Left ventricle myocardium inferior (tissue), 1 donor: ENCODE results near the gene NEURL1B. TPM values are rescaled to one million over a fixed set of nuclear protein-coding genes. Genes with fewer than 3 reads are reported as not detected.

ENCODE experiments used
- DNase-seq: peaks from one replicate; pipeline ENCODE4 v3.0.0-alpha.2; 2020
- H3K27ac ChIP-seq: fragments of 200-600 bp; replicated peaks from 2 replicates; pipeline ENCODE4 v1.8.0; 2021
- H3K27me3 ChIP-seq: fragments of 200-600 bp; 2 replicates; pipeline ENCODE4 v1.8.0; 2021; ENCODE audit warnings: low read depth
- H3K36me3 ChIP-seq: fragments of 200-600 bp; 2 replicates; pipeline ENCODE4 v1.8.0; 2021
- H3K4me1 ChIP-seq: fragments of 200-600 bp; 2 replicates; pipeline ENCODE4 v1.8.0; 2021
- H3K4me3 ChIP-seq: fragments of 200-600 bp; 2 replicates; pipeline ENCODE4 v1.8.0; 2021; ENCODE audit warnings: mild to moderate bottlenecking, moderate library complexity
- H3K9me3 ChIP-seq: fragments of 200-600 bp; replicated peaks from 2 replicates; pipeline ENCODE4 v1.8.0; 2021
- intact Hi-C: fragments of 100-400 bp; cut with micrococcal nuclease; formaldehyde crosslinking; loops from one replicate; pipeline ENCODE4 v1.11.0; 2022
- total RNA-seq: library from RNA; stranded (reverse); fragmentation: NEBNext Ultra II Directional; extraction: Animal tissue kit (Norgen Biotek cat#: 25700); gene quantifications from one replicate; pipeline ENCODE4 v1.2.1, GENCODE V29; 2021
- TF ChIP-seq, protein P1 (sequence below): fragments of 200-600 bp; IDR thresholded peaks from 2 replicates; pipeline ENCODE4 v1.8.0; 2021; ENCODE audit warnings: antibody characterized with exemption, mild to moderate bottlenecking, borderline replicate concordance
- donor health status: DM: no; HTN: yes; CAD: no; lungs with severe emphysema.

The NEURL1B gene
- total RNA-seq, 1 donor from 2014 or later, result 24.0 TPM

- DNase-seq, result no peak
- Histone ChIP-seq H3K27ac (no peak overlapping the region), H3K4me3 (no peak overlapping the region), H3K36me3 (no peaks in the 10 kb centered on the region), H3K9me3 (no peaks in the 10 kb centered on the region), H3K27me3 (no peaks in the 10 kb centered on the region), H3K4me1 (peaks cover 13% of the 10 kb centered on the region)
- TF ChIP-seq, protein P1, sequence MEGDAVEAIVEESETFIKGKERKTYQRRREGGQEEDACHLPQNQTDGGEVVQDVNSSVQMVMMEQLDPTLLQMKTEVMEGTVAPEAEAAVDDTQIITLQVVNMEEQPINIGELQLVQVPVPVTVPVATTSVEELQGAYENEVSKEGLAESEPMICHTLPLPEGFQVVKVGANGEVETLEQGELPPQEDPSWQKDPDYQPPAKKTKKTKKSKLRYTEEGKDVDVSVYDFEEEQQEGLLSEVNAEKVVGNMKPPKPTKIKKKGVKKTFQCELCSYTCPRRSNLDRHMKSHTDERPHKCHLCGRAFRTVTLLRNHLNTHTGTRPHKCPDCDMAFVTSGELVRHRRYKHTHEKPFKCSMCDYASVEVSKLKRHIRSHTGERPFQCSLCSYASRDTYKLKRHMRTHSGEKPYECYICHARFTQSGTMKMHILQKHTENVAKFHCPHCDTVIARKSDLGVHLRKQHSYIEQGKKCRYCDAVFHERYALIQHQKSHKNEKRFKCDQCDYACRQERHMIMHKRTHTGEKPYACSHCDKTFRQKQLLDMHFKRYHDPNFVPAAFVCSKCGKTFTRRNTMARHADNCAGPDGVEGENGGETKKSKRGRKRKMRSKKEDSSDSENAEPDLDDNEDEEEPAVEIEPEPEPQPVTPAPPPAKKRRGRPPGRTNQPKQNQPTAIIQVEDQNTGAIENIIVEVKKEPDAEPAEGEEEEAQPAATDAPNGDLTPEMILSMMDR, result no peak
- intact Hi-C loops, result no loop called here
These were observed 4.6 kb upstream of the NEURL1B start for GRCh38 chr5:172636279-172637050.

DNA sequence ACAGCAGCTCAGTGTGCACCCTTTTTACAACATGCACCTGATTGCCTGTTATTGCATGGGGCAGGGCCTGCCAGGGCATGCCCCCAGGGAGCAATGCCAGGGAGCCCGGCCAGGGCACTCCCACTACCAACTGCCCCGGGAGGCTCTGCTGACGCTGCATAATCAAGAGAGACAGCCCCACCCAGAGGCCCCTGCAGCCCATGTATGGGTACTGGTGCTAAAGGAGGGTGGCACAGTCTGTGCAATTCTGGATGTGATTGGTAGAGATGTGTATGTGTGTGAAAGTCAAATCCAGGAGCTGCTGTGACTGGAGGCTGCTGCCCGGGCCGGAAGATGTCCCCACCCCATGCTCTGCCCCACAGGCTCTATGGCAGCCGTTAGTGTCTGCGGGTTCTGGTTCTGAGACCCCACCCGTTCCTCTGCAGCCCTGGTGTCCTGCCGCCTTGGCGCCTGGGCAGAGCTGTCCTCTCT, 3.9 kb upstream of the NEURL1B start:
- Histone ChIP-seq H3K27ac (no peak overlapping the region), H3K27me3 (no peaks in the 10 kb centered on the region), H3K9me3 (no peaks in the 10 kb centered on the region), H3K4me3 (no peak overlapping the region), H3K4me1 (peaks cover 20% of the 10 kb centered on the region), H3K36me3 (no peaks in the 10 kb centered on the region)
- no peak for DNase-seq
- intact Hi-C loops, result no loop called here
- TF ChIP-seq, protein P1, result no peak

DNA sequence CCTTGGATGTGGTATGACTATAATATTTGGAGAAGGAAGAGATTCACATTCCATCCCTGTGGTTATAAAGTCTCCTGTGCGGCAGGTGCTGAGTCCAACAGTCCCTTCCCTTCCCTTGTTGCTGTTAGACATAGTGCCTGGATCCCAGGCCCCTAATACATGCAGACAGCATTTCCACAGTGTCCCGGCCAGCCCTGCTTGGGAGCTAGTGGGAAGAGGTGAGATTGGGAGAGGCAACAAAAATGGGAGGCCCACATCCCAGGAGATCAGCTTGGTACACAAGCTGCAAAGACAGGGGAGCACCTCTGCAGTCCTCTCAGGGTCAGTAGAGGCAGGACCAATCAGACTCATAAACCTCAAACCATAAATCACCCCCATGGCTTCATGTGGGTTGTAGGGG, 3.3 kb upstream of the NEURL1B start:
- Histone ChIP-seq H3K4me1 (peaks cover 26% of the 10 kb centered on the region), H3K27me3 (no peaks in the 10 kb centered on the region), H3K36me3 (no peaks in the 10 kb centered on the region), H3K27ac (no peak overlapping the region), H3K9me3 (no peaks in the 10 kb centered on the region), H3K4me3 (no peak overlapping the region)
- DNase-seq, result no peak
- TF ChIP-seq, protein P1, result no peak
- intact Hi-C loops, result no loop called here

DNA sequence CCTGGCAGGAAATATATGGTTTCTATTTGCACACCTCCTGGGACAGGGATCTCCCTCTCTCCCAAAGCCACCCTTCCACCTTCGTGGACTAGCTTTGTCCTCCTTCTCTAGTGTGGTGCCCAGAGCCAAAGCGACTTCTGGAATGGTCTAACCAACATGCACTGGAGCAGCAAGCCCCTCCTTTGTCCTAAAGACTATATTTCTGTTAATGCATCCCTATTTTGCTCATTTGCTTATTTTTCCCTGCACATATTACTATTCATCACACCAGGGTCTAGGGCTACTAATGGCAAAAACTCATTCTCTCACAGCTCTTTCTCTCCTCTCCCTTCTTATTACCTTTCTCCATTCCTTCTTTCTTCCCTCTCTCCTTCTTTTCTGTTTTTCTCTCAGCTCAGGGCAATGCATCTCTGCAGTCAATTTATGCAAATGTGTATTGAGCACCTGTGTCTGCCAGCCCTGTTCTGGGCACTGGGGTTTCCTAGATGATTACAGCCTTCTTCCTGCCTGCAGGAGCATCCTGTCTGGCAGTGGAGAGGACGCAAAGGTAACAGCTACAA, 2.8 kb upstream of the NEURL1B start:
- Histone ChIP-seq H3K4me3 (no peak overlapping the region), H3K27ac (no peak overlapping the region), H3K4me1 (peaks cover 31% of the 10 kb centered on the region), H3K9me3 (no peaks in the 10 kb centered on the region), H3K27me3 (no peaks in the 10 kb centered on the region), H3K36me3 (no peaks in the 10 kb centered on the region)
- DNase-seq, result no peak
- TF ChIP-seq, protein P1, result no peak
- intact Hi-C loops, result no loop called here

- Histone ChIP-seq H3K36me3 (no peaks in the 10 kb centered on the region), H3K27me3 (no peaks in the 10 kb centered on the region), H3K4me1 (peaks cover 50% of the 10 kb centered on the region), H3K4me3 (peak overlapping the region; percentile 85), H3K9me3 (no peaks in the 10 kb centered on the region), H3K27ac (peak overlapping the region; percentile 97)
- no peak for DNase-seq
- TF ChIP-seq, protein P1, result no peak
- intact Hi-C loops, result loop anchor here (10.0 kb wide), 1 partner anchor 55 kb away; no protein-coding TSS in a partner anchor
These were observed 924 bp upstream of the NEURL1B start for GRCh38 chr5:172640139-172640538.
